GM13976 (cell line): Measurements from ENCODE around the gene GPR33.
"Not testable (repeated sequence)": the region's sequence is repeated elsewhere in the genome, so short reads cannot be mapped to it uniquely, and the experiment has no call there.

Experiments
- DNase-seq: peaks from one replicate; pipeline ENCODE4 v3.0.0; 2012; ENCODE audit warnings: low spot score
- in situ Hi-C: fragments of 300-500 bp; cut with MboI; formaldehyde crosslinking; loops from one replicate; pipeline ENCODE4 v1.12.0; 2022; ENCODE audit warnings: low sequenced_read_pairs, mixed read lengths, inconsistent platforms; ENCODE audit not compliant: unreplicated experiment
- TF ChIP-seq, protein P1 (sequence below): IDR thresholded peaks from 2 replicates; pipeline ENCODE4 v1.5.1; 2012; ENCODE audit warnings: borderline replicate concordance, mild to moderate bottlenecking; ENCODE audit not compliant: insufficient read depth; ENCODE audit errors: extremely low read depth, missing control alignments, control extremely low read depth

The GPR33 gene

GRCh38 chr14:31449136-31449535 is 38.7 kb downstream of the GPR33 start:
- TF ChIP-seq, protein P1, sequence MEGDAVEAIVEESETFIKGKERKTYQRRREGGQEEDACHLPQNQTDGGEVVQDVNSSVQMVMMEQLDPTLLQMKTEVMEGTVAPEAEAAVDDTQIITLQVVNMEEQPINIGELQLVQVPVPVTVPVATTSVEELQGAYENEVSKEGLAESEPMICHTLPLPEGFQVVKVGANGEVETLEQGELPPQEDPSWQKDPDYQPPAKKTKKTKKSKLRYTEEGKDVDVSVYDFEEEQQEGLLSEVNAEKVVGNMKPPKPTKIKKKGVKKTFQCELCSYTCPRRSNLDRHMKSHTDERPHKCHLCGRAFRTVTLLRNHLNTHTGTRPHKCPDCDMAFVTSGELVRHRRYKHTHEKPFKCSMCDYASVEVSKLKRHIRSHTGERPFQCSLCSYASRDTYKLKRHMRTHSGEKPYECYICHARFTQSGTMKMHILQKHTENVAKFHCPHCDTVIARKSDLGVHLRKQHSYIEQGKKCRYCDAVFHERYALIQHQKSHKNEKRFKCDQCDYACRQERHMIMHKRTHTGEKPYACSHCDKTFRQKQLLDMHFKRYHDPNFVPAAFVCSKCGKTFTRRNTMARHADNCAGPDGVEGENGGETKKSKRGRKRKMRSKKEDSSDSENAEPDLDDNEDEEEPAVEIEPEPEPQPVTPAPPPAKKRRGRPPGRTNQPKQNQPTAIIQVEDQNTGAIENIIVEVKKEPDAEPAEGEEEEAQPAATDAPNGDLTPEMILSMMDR: no peak
- no peak for DNase-seq
- in situ Hi-C loops: no loop called here

GRCh38 chr14:31445703-31446102 is 42.1 kb downstream of the GPR33 start:
- TF ChIP-seq, protein P1: no peak
- in situ Hi-C loops: no loop called here
- DNase-seq: no peak

DNA sequence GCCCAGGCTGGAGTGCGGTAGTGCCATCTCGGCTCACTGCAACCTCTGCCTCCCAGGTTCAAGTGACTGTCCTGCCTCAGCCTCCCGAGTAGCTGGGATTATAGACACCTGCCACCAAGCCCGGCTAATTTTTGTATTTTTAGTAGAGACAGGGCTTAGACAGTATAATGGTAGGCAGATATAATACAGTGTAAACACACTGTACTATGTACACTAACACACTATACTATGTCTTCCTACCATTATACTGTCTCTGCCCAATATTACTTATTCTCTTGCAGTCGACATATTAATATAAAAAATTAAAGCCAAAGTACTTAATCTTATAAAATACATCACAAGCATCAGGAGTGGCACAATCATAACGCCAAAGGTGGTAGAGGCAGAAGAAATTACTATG is 45.6 kb downstream of the GPR33 start:
- in situ Hi-C loops: no loop called here
- DNase-seq: no peak
- TF ChIP-seq, protein P1: no peak

DNA sequence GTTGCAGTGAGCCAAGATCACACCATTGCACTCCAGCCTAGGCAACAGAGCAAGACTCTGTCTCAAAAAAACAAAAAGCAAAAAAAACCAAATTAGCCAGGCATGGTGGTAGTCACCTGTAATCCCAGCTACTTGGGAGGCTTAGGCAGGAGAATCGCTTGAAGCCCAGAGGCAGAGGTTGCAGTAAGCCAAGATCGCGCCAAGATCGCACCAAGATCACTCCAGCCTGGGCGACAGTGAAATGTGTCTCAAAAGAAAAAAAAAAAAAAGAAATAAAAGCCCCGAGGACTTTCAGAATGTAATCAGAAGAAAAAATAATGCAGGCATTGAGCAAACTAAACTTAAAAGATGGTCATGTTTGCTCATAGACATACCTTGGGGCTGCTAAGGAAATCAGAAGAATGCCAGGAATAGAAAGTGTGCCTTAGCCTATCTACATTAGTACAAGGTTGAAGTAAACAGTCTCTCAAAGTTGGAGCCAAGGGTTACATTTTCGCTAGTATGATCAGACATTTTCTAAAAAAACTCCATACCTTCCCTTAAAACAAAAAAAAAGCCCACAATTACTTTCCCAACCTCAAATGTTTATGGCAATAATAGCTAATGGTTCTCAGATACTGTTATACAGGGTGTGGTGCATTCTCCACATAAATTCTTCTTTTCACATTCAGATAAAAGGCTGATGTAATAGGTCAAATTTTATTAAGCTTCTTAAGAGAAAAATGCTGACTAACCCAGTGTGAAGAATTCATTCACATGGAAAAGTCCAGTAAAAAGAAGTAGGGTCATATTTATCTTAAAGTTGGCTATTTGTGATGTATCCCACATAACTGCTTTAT is 46.3 kb downstream of the GPR33 start:
- TF ChIP-seq, protein P1: no peak
- no peak for DNase-seq
- in situ Hi-C loops: no loop called here

- TF ChIP-seq, protein P1: no peak
- in situ Hi-C loops: no loop called here
- no peak for DNase-seq
These were observed 47.6 kb downstream of the GPR33 start for GRCh38 chr14:31440280-31440679.

DNA sequence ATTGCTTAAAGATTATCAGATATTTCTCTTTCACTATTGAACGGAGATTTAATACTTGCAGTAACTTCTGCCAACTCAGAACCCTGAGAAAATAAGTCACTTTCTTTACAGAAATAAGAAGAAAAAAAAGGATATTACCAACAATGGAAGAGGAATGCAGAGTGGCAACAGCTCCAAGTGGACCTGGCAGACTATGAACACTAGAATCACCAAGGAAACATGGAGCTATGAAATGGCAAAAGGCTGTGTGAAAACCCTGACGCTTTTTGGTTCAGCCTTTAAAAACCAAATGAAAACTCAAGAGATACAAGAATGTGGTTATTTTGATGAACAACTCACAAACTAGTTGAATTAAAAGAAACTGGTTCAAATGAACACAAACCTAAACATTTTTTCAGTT is 48.3 kb downstream of the GPR33 start:
- no peak for DNase-seq
- in situ Hi-C loops: no loop called here
- TF ChIP-seq, protein P1: no peak

GRCh38 chr14:31437045-31437691 is 50.7 kb downstream of the GPR33 start:
- DNase-seq, in situ Hi-C loops: not testable (repeated sequence)
